Neural cell (in vitro differentiated cells): Measurements from ENCODE around the gene PNLIP.

Experiments used
- CTCF ChIP-seq: fragments of 450-650 bp; IDR thresholded peaks from 2 replicates; pipeline ENCODE4 v1.5.1; 2014; ENCODE audit warnings: antibody characterized with exemption, mild to moderate bottlenecking, moderate library complexity; ENCODE audit not compliant: poor library complexity, severe bottlenecking
- POLR2AphosphoS5 ChIP-seq: IDR thresholded peaks from 2 replicates; pipeline ENCODE4 v1.6.1; 2012

- TF ChIP-seq CTCF (peak; percentile 77), POLR2AphosphoS5 (no peak)
These were observed 24.1 kb upstream of the PNLIP start for GRCh38 chr10:116521424-116522290.
